Keratinocyte (primary cell): ENCODE results near the gene SH3BP5. TPM values are rescaled to one million over a fixed set of nuclear protein-coding genes. Genes with fewer than 3 reads are reported as not detected.

Experiments used
- DNase-seq: peaks from one replicate; pipeline ENCODE4 v3.0.0-alpha.2; 2011; ENCODE audit warnings: low read depth, missing footprints, low spot score
- FAIRE-seq: peaks from 2 replicates; lab custom pipeline; 2011; peaks lifted over from hg19 to GRCh38; lab: Jason Lieb, UNC
- H2AFZ ChIP-seq: 2 replicates; pipeline ENCODE4 v1.6.0; 2012; ENCODE audit warnings: low read length, control low read depth, inconsistent platforms; ENCODE audit not compliant: control insufficient read depth
- H3K27ac ChIP-seq: 2 replicates; pipeline ENCODE4 v1.5.1; 2011; ENCODE audit warnings: low read length; ENCODE audit not compliant: control insufficient read depth, insufficient read depth
- H3K27me3 ChIP-seq: 3 replicates; pipeline ENCODE4 v1.6.0; 2011; ENCODE audit warnings: low read length; ENCODE audit not compliant: control insufficient read depth, insufficient read depth; ENCODE audit errors: extremely low read depth
- H3K36me3 ChIP-seq, 2 experiments: 2 replicates in 1 of 2; 3 replicates in 1 of 2; pipeline ENCODE4 v1.5.1; 2011; ENCODE audit warnings: low read length in 2 of 2, mild to moderate bottlenecking in 1 of 2; ENCODE audit not compliant: control insufficient read depth in 2 of 2, insufficient read depth in 2 of 2; ENCODE audit errors: extremely low read depth in 1 of 2
- H3K4me1 ChIP-seq: 3 replicates; pipeline ENCODE4 v1.5.1; 2011; ENCODE audit warnings: low read length; ENCODE audit not compliant: control insufficient read depth, insufficient read depth; ENCODE audit errors: extremely low read depth
- H3K4me2 ChIP-seq: 3 replicates; pipeline ENCODE4 v1.6.0; 2011; ENCODE audit warnings: low read depth, low read length; ENCODE audit not compliant: control insufficient read depth, insufficient read depth; ENCODE audit errors: extremely low read depth
- H3K4me3 ChIP-seq, 3 experiments: fragments of 200-600 bp in 1 of 3; sonication (generic) in 1 of 3; 2 replicates in 2 of 3; 3 replicates in 1 of 3; pipeline ENCODE4 v1.5.1; 2011 to 2016; ENCODE audit warnings: low read length in 3 of 3, mild to moderate bottlenecking in 3 of 3, control low read depth in 2 of 3, inconsistent platforms in 1 of 3, low read depth in 1 of 3, mixed read lengths in 1 of 3, mixed run types in 1 of 3, moderate library complexity in 1 of 3; ENCODE audit not compliant: control insufficient read depth in 2 of 3, insufficient read depth in 2 of 3; ENCODE audit errors: extremely low read depth in 1 of 3
- H3K79me2 ChIP-seq: 2 replicates; pipeline ENCODE4 v1.6.0; 2012; ENCODE audit warnings: low read length; ENCODE audit not compliant: control insufficient read depth, insufficient read depth
- H3K9ac ChIP-seq: 3 replicates; pipeline ENCODE4 v1.6.0; 2011; ENCODE audit warnings: low read length; ENCODE audit not compliant: control insufficient read depth, insufficient read depth; ENCODE audit errors: extremely low read depth
- H3K9me1 ChIP-seq: 3 replicates; pipeline ENCODE4 v1.6.0; 2011; ENCODE audit warnings: low read length; ENCODE audit not compliant: control insufficient read depth, insufficient read depth; ENCODE audit errors: extremely low read depth
- H3K9me3 ChIP-seq: 2 replicates; pipeline ENCODE4 v1.5.1; 2012; ENCODE audit warnings: low read depth, low read length; ENCODE audit not compliant: control insufficient read depth
- H4K20me1 ChIP-seq: 3 replicates; pipeline ENCODE4 v1.6.0; 2011; ENCODE audit warnings: low read length; ENCODE audit not compliant: control insufficient read depth, insufficient read depth; ENCODE audit errors: extremely low read depth
- CTCF ChIP-seq, 3 experiments: IDR thresholded peaks in 1 of 3; conservative IDR thresholded peaks in 1 of 3; optimal IDR thresholded peaks in 1 of 3; 2 replicates in 2 of 3; 3 replicates in 1 of 3; pipeline versions ENCODE3 to v1.5.1; 2011; ENCODE audit warnings: low read length in 3 of 3, mild to moderate bottlenecking in 3 of 3, moderate library complexity in 2 of 3, control low read depth in 1 of 3, inconsistent platforms in 1 of 3; ENCODE audit not compliant: insufficient read depth in 2 of 3; ENCODE audit errors: extremely low read depth in 1 of 3
- EZH2 ChIP-seq: IDR thresholded peaks from one replicate; pipeline ENCODE4 v1.6.1; 2012; ENCODE audit warnings: inconsistent platforms, mild to moderate bottlenecking, low read length, moderate library complexity
- dilution Hi-C: fragments of 300-500 bp; cut with MboI; formaldehyde crosslinking; loops from one replicate; pipeline ENCODE4 v1.7.0; 2020; ENCODE audit warnings: low sequenced_read_pairs; ENCODE audit not compliant: extremely low pct_ligation_motif_present
- polyA plus RNA-seq, 5 experiments: library from polyadenylated mRNA; depleted of rRNA in 3 of 5; stranded (reverse) in 3 of 5; stranded (forward) in 1 of 5; unstranded in 1 of 5; fragments of >200 nt; gene quantifications; 1 replicate in 1 of 5; 2 replicates in 3 of 5; 3 replicates in 1 of 5; pipeline versions ENCODE4 v1.2.1 to v1.2.3, GENCODE V29; 2011 to 2012; ENCODE audit warnings: missing spikeins in 2 of 5, low read depth in 1 of 5, low replicate concordance in 1 of 5

Gene SH3BP5
- polyA plus RNA-seq, 1 donor (not counting 4 experiments of a cell fraction or from before 2014, with no cell fraction given): 13.4 TPM

- Histone ChIP-seq H3K9me3 (no peaks in the 10 kb centered on the region), H3K36me3 (no peaks in the 10 kb centered on the region), H3K4me1 (peaks cover 25% of the 10 kb centered on the region), H3K27me3 (no peaks in the 10 kb centered on the region), H3K27ac (peak overlapping the region; percentile 64), H3K9ac (no peak overlapping the region), H2AFZ (no peak overlapping the region), H3K9me1 (peaks cover 2% of the 10 kb centered on the region), H4K20me1 (no peaks in the 10 kb centered on the region), H3K79me2 (no peaks in the 10 kb centered on the region), H3K4me2 (peak overlapping the region; percentile 24), H3K4me3 (no peak overlapping the region)
- no peak for TF ChIP-seq CTCF (optimal IDR thresholded peaks at IDR 0.05 in 1 of 3, IDR thresholded peaks at IDR 0.05 in 1 of 3, conservative IDR thresholded peaks at IDR 0.05 in 1 of 3; ENCODE audit: extremely low read depth in 1 of 3, insufficient read depth in 2 of 3, low read length in 3 of 3)
- no peak for TF ChIP-seq EZH2
- dilution Hi-C loops: no loop called here
- FAIRE-seq (no peak), DNase-seq (peak; percentile 86)
Measured at GRCh38 chr3:15310491-15311370, 21.7 kb downstream of the SH3BP5 start.

- no peaks in the 10 kb centered on the region for H3K9me3 ChIP-seq
- H3K9ac ChIP-seq: no peak overlapping the region
- peak overlapping the region; percentile 64 for H3K27ac ChIP-seq
- peak overlapping the region; percentile 24 for H3K4me2 ChIP-seq
- no peaks in the 10 kb centered on the region for H3K36me3 ChIP-seq
- peaks cover 28% of the 10 kb centered on the region for H3K4me1 ChIP-seq
- dilution Hi-C loops: no loop called here
- H2AFZ ChIP-seq: no peak overlapping the region
- no peaks in the 10 kb centered on the region for H3K27me3 ChIP-seq
- no peak for DNase-seq
- no peak for FAIRE-seq
- peaks cover 2% of the 10 kb centered on the region for H3K9me1 ChIP-seq
- H4K20me1 ChIP-seq: no peaks in the 10 kb centered on the region
- TF ChIP-seq EZH2 (no peak), CTCF (optimal IDR thresholded peaks at IDR 0.05 in 1 of 3, IDR thresholded peaks at IDR 0.05 in 1 of 3, conservative IDR thresholded peaks at IDR 0.05 in 1 of 3; ENCODE audit: extremely low read depth in 1 of 3, insufficient read depth in 2 of 3, low read length in 3 of 3) (no peak)
- no peak overlapping the region for H3K4me3 ChIP-seq
- H3K79me2 ChIP-seq: no peaks in the 10 kb centered on the region
Measured at GRCh38 chr3:15309662-15310335, 22.6 kb downstream of the SH3BP5 start.
